Gastroesophageal sphincter (tissue), 2 donors: ENCODE results near the gene SPEG.
A peak's percentile ranks its signal among the peaks of the same experiment; 100 is the strongest.

Source experiments
- POLR2A ChIP-seq, 2 donors: fragments of 450-650 bp; IDR thresholded peaks; one replicate each; pipeline ENCODE4 v1.6.1; 2017; ENCODE audit warnings: antibody characterized with exemption in 2 of 2, mild to moderate bottlenecking in 2 of 2, moderate library complexity in 1 of 2
- POLR2AphosphoS5 ChIP-seq: sonication (generic); formaldehyde crosslinking; IDR thresholded peaks from one replicate; pipeline ENCODE4 v1.6.1; 2017; ENCODE audit warnings: antibody characterized with exemption

DNA sequence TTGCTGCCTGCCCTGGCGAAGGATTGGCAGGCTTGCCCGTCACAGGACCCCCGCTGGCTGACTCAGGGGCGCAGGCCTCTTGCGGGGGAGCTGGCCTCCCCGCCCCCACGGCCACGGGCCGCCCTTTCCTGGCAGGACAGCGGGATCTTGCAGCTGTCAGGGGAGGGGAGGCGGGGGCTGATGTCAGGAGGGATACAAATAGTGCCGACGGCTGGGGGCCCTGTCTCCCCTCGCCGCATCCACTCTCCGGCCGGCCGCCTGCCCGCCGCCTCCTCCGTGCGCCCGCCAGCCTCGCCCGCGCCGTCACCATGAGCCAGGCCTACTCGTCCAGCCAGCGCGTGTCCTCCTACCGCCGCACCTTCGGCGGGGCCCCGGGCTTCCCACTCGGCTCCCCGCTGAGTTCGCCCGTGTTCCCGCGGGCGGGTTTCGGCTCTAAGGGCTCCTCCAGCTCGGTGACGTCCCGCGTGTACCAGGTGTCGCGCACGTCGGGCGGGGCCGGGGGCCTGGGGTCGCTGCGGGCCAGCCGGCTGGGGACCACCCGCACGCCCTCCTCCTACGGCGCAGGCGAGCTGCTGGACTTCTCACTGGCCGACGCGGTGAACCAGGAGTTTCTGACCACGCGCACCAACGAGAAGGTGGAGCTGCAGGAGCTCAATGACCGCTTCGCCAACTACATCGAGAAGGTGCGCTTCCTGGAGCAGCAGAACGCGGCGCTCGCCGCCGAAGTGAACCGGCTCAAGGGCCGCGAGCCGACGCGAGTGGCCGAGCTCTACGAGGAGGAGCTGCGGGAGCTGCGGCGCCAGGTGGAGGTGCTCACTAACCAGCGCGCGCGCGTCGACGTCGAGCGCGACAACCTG is 16.3 kb upstream of the SPEG start, which contains the start of gene DES:
- TF ChIP-seq POLR2A (IDR thresholded peaks at IDR 0.05) (peak; percentile 96 to 98), POLR2AphosphoS5 (peak; percentile 99)
